Gastroesophageal sphincter (tissue), 4 donors: Measurements from ENCODE around the gene CUX1. TPM values are rescaled to one million over a fixed set of nuclear protein-coding genes. Genes with fewer than 3 reads are reported as not detected.
"Not testable (repeated sequence)": the region's sequence is repeated elsewhere in the genome, so short reads cannot be mapped to it uniquely, and the experiment has no call there.

Experiments
- ATAC-seq: fragments of 150-250 bp; one replicate; pipeline ENCODE4 v1.9.1; 2016; ENCODE audit warnings: mild to moderate bottlenecking, moderate library complexity
- H3K27ac ChIP-seq, 4 donors: fragments of 200-600 bp; sonication (generic) in 3 of 4; 1 replicate in 3 of 4; 2 replicates in 1 of 4; pipeline ENCODE4 v1.5.1; 2016 to 2019
- H3K27me3 ChIP-seq: fragments of 200-600 bp; sonication (generic); one replicate; pipeline ENCODE4 v1.5.1; 2019
- H3K36me3 ChIP-seq, 2 donors: fragments of 200-600 bp; sonication (generic); one replicate each; pipeline ENCODE4 v1.5.1; 2019; ENCODE audit warnings: control low read depth in 1 of 2
- H3K4me1 ChIP-seq, 3 donors: fragments of 200-600 bp; sonication (generic); 1 replicate in 2 of 3; 2 replicates in 1 of 3; pipeline ENCODE4 v1.5.1; 2016 to 2019; ENCODE audit warnings: control low read depth in 2 of 3
- H3K4me3 ChIP-seq, 2 donors: fragments of 200-600 bp; sonication (generic); one replicate each; pipeline ENCODE4 v1.5.1; 2019; ENCODE audit warnings: mild to moderate bottlenecking in 1 of 2, moderate library complexity in 1 of 2
- H3K9me3 ChIP-seq, 3 donors: fragments of 200-600 bp; sonication (generic); one replicate each; pipeline ENCODE4 v1.5.1; 2017 to 2019; ENCODE audit warnings: control low read depth in 2 of 3
- CTCF ChIP-seq, 4 experiments: fragments of 200-600 bp in 2 of 4; fragments of 450-650 bp in 2 of 4; sonication (generic) in 1 of 4; IDR thresholded peaks; one replicate each; pipeline ENCODE4 v1.5.1; 2017 to 2019; ENCODE audit warnings: antibody characterized with exemption in 4 of 4, mild to moderate bottlenecking in 2 of 4, moderate library complexity in 2 of 4
- EP300 ChIP-seq: sonication (generic); formaldehyde crosslinking; IDR thresholded peaks from one replicate; pipeline ENCODE4 v1.6.1; 2017; ENCODE audit warnings: antibody characterized with exemption, mild to moderate bottlenecking
- POLR2A ChIP-seq, 2 donors: fragments of 450-650 bp; IDR thresholded peaks; one replicate each; pipeline ENCODE4 v1.6.1; 2017; ENCODE audit warnings: antibody characterized with exemption in 2 of 2, mild to moderate bottlenecking in 2 of 2, moderate library complexity in 1 of 2
- POLR2AphosphoS5 ChIP-seq: sonication (generic); formaldehyde crosslinking; IDR thresholded peaks from one replicate; pipeline ENCODE4 v1.6.1; 2017; ENCODE audit warnings: antibody characterized with exemption
- WGBS, 2 donors: methylation state at CpG; one replicate each; pipeline ENCODE4 v1.1.5; 2018; ENCODE audit warnings: low coverage in 1 of 2; 5-methylcytosine and 5-hydroxymethylcytosine counted together
- total RNA-seq, 4 donors: library from RNA; depleted of rRNA; stranded (reverse); fragments of >200 nt; gene quantifications; one replicate each; pipeline ENCODE4 v1.1.0, GENCODE V29; 2016

The CUX1 gene
- total RNA-seq, 4 donors from 2014 or later: 84.4 to 134 (median 110) TPM

GRCh38 chr7:102024005-102024768 is 206.8 kb downstream of the CUX1 start:
- TF ChIP-seq POLR2A (IDR thresholded peaks at IDR 0.05): no peak
- TF ChIP-seq POLR2AphosphoS5: no peak
- TF ChIP-seq EP300: no peak

GRCh38 chr7:102024769-102025391 is 207.5 kb downstream of the CUX1 start:
- Histone ChIP-seq H3K27ac (no peak overlapping the region), H3K36me3 (peaks cover 0 to 28% of the 10 kb centered on the region in 2 donors), H3K4me3 (no peak overlapping the region), H3K4me1 (peaks cover 0 to 16% (median 0%) of the 10 kb centered on the region in 3 donors), H3K9me3 (no peaks in the 10 kb centered on the region), H3K27me3 (no peaks in the 10 kb centered on the region)
- ATAC-seq: no peak
- 72 to 80% methylated on average over 4 to 9 of the region's 15 CpGs for WGBS, 2 donors
- TF ChIP-seq POLR2AphosphoS5 (no peak), CTCF (IDR thresholded peaks at IDR 0.05) (no peak), POLR2A (IDR thresholded peaks at IDR 0.05) (no peak), EP300 (no peak)

More at GRCh38 chr7:102024005-102024768, 206.8 kb downstream of the CUX1 start:
- H3K27ac ChIP-seq: no peak overlapping the region
- no peaks in the 10 kb centered on the region for H3K27me3 ChIP-seq
- no peaks in the 10 kb centered on the region for H3K9me3 ChIP-seq
- peaks cover 0 to 16% (median 0%) of the 10 kb centered on the region in 3 donors for H3K4me1 ChIP-seq
- peaks cover 0 to 21% of the 10 kb centered on the region in 2 donors for H3K36me3 ChIP-seq
- H3K4me3 ChIP-seq: no peak overlapping the region
- no peak for ATAC-seq
- WGBS, 2 donors: 73 to 77% methylated on average over 7 to 10 of the region's 10 CpGs

- Histone ChIP-seq H3K36me3 (peaks cover 0 to 35% of the 10 kb centered on the region in 2 donors), H3K4me1 (peaks cover 0 to 16% (median 0%) of the 10 kb centered on the region in 3 donors)
- H3K9me3 ChIP-seq, H3K4me3 ChIP-seq, H3K27me3 ChIP-seq, ATAC-seq, H3K27ac ChIP-seq: not testable (repeated sequence)
- WGBS, 2 donors: 80 to 100% methylated on average over 3 of the region's 4 CpGs
Observed at GRCh38 chr7:102025777-102026176, 208.4 kb downstream of the CUX1 start.

GRCh38 chr7:102028206-102028826 is 210.9 kb downstream of the CUX1 start:
- Histone ChIP-seq H3K9me3 (no peaks in the 10 kb centered on the region), H3K4me3 (no peak overlapping the region), H3K27me3 (no peaks in the 10 kb centered on the region), H3K27ac (no peak overlapping the region), H3K36me3 (peaks cover 0 to 29% of the 10 kb centered on the region in 2 donors), H3K4me1 (peaks cover 0 to 14% (median 0%) of the 10 kb centered on the region in 3 donors)
- no peak for TF ChIP-seq POLR2A (IDR thresholded peaks at IDR 0.05)
- TF ChIP-seq CTCF (IDR thresholded peaks at IDR 0.05): no peak
- no peak for TF ChIP-seq POLR2AphosphoS5
- ATAC-seq: no peak
- WGBS, 2 donors: 81% methylated on average over 3 of the region's 18 CpGs

- no peak for ATAC-seq
- Histone ChIP-seq H3K36me3 (peaks cover 0 to 29% of the 10 kb centered on the region in 2 donors), H3K27ac (no peak overlapping the region), H3K4me1 (peaks cover 0 to under 1% (median 0%) of the 10 kb centered on the region in 3 donors), H3K4me3 (no peak overlapping the region), H3K9me3 (no peaks in the 10 kb centered on the region), H3K27me3 (no peaks in the 10 kb centered on the region)
- TF ChIP-seq POLR2A (IDR thresholded peaks at IDR 0.05) (no peak), EP300 (no peak), CTCF (IDR thresholded peaks at IDR 0.05) (no peak), POLR2AphosphoS5 (no peak)
- 63 to 90% methylated on average over 4 to 6 of the region's 6 CpGs for WGBS, 2 donors
Observed at GRCh38 chr7:102029616-102030015, 212.2 kb downstream of the CUX1 start.
